ENCODE results near the gene GIMAP6.

The GIMAP6 gene

DNA sequence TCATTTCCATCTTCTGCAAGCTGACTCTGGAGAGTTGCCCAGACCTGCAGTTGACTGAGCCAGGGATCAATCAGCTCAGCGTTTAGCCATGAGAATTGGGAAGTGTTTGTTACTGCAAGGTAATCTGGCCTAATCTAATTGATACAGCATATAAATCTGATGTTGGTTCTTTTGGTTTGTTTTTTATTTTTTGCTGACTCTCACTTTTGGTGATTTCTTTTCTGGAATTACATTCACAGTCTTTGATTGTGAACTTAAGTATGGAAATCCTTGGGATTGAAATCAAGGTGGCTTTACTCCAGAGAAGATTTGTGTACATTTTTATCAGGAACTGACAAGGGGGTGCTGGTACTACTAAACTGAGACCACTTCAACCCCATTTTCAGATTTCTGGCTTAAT, 1.7 kb upstream of the GIMAP6 start:
- Histone ChIP-seq H3K4me1 (ENCODE audit: low read depth, poor library complexity, severe bottlenecking) (no peaks in the 10 kb centered on the region), H3K9ac (no peak overlapping the region), H4K20me1 (ENCODE audit: insufficient read depth) (no peaks in the 10 kb centered on the region), H3K27ac (no peak overlapping the region), H3K36me3 (ENCODE audit: insufficient read depth) (no peaks in the 10 kb centered on the region), H3K27me3 (ENCODE audit: insufficient read depth, low read depth) (no peaks in the 10 kb centered on the region), H3K4me3 (IDR thresholded peaks at IDR 0.05; ENCODE audit: insufficient read depth, low read depth, low read length) (no peak overlapping the region), H2AFZ (ENCODE audit: low read depth) (no peak overlapping the region), H3K79me2 (ENCODE audit: insufficient read depth, low read depth) (no peaks in the 10 kb centered on the region), H3K4me2 (no peak overlapping the region)
- TF ChIP-seq, protein P1, sequence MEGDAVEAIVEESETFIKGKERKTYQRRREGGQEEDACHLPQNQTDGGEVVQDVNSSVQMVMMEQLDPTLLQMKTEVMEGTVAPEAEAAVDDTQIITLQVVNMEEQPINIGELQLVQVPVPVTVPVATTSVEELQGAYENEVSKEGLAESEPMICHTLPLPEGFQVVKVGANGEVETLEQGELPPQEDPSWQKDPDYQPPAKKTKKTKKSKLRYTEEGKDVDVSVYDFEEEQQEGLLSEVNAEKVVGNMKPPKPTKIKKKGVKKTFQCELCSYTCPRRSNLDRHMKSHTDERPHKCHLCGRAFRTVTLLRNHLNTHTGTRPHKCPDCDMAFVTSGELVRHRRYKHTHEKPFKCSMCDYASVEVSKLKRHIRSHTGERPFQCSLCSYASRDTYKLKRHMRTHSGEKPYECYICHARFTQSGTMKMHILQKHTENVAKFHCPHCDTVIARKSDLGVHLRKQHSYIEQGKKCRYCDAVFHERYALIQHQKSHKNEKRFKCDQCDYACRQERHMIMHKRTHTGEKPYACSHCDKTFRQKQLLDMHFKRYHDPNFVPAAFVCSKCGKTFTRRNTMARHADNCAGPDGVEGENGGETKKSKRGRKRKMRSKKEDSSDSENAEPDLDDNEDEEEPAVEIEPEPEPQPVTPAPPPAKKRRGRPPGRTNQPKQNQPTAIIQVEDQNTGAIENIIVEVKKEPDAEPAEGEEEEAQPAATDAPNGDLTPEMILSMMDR (conservative IDR thresholded peaks at IDR 0.05; ENCODE audit: low read depth, low read length), result no peak

DNA sequence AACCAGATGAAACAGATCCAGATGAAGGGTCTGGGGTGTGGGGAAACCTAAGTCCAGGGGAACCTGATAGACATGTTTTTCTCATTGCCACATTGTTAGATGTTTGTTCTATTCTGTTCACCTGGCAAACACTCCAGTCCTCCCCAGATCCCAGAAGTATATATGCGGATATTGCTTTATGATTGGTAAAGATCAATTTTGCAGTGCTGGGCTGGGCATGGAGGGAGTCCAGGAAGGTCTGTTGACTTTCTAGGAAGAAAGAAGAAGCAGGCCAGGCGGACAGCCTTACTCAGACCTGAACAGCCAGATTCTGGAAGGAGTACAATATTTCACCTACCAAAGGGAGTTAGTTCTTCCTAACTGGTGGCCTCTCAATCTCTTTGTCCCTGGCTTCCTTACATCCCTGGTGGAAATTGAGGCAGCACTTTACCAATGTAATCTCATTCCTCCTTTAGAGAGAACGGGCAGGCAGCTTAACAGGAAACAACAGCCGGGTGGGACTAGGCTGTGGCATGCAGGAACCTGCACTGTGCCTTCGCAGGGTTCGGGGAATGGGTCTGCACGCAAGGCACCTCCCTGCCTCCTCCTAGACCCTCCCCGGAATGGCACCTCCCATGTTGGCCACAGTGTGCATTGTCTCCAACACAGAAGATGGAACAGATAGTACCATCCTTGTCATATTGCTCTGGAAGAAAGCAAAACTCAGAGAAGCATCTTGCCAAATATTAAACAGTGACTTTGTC, 930 bp downstream of the GIMAP6 start:
- H3K4me3 ChIP-seq (IDR thresholded peaks at IDR 0.05; ENCODE audit: insufficient read depth, low read depth, low read length), result no peak overlapping the region
- H4K20me1 ChIP-seq (ENCODE audit: insufficient read depth), result no peaks in the 10 kb centered on the region

DNA sequence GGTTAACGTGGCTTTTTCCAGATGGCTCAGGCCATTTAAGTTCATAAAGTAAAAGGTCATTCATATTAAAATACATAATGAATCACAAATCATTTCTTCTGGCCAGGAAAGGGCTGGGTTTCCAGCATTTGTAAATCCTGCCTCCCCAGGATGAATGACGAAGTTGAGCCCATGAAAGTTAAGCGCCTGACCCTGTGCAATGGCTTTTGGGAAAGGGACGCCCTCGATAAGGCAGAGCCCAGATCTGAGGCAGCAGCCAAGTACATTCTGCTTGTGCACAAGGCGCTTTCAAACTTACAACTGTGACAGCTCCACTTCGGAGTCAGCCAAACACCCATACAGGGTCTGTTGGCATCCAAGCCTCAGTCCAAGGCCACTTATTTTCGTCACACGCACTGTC, 2.8 kb downstream of the GIMAP6 start:
- Histone ChIP-seq H3K79me2 (ENCODE audit: insufficient read depth, low read depth) (no peaks in the 10 kb centered on the region), H3K4me3 (IDR thresholded peaks at IDR 0.05; ENCODE audit: insufficient read depth, low read depth, low read length) (no peak overlapping the region), H3K4me1 (ENCODE audit: low read depth, poor library complexity, severe bottlenecking) (no peaks in the 10 kb centered on the region), H3K27me3 (ENCODE audit: insufficient read depth, low read depth) (no peaks in the 10 kb centered on the region), H3K36me3 (ENCODE audit: insufficient read depth) (no peaks in the 10 kb centered on the region), H4K20me1 (ENCODE audit: insufficient read depth) (no peaks in the 10 kb centered on the region), H3K9ac (no peak overlapping the region), H3K4me2 (no peak overlapping the region), H2AFZ (ENCODE audit: low read depth) (no peak overlapping the region), H3K27ac (no peak overlapping the region)
- TF ChIP-seq, protein P1 (conservative IDR thresholded peaks at IDR 0.05; ENCODE audit: low read depth, low read length), result no peak

More for the DNA sequence above, 930 bp downstream of the GIMAP6 start:
- Histone ChIP-seq H3K27me3 (ENCODE audit: insufficient read depth, low read depth) (no peaks in the 10 kb centered on the region), H3K9ac (no peak overlapping the region), H3K36me3 (ENCODE audit: insufficient read depth) (no peaks in the 10 kb centered on the region), H3K4me2 (no peak overlapping the region), H3K27ac (no peak overlapping the region), H2AFZ (ENCODE audit: low read depth) (no peak overlapping the region), H3K4me1 (ENCODE audit: low read depth, poor library complexity, severe bottlenecking) (no peaks in the 10 kb centered on the region), H3K79me2 (ENCODE audit: insufficient read depth, low read depth) (no peaks in the 10 kb centered on the region)
- TF ChIP-seq, protein P1 (conservative IDR thresholded peaks at IDR 0.05; ENCODE audit: low read depth, low read length), result no peak

DNA sequence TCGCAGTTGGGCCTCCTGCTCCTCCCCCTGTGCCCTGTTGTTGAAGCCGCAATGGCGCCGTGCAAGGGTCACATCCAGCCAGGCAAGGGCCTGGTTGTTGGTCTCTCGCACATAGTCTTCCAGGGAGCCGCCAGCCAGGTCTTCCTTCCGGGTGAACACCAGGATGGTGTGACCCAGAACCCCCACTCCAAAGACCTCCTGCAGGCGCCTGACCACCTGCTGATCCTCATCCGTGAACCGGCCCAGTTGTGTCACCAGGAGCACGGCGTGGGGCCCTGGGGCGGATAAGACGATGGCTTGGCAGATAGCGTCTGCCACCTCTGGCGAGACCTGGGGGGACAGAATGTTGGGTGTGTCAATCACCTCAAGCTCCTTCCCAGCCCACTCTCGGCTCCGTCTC, 4.2 kb downstream of the GIMAP6 start:
- Histone ChIP-seq H4K20me1 (ENCODE audit: insufficient read depth) (no peaks in the 10 kb centered on the region), H3K4me3 (IDR thresholded peaks at IDR 0.05; ENCODE audit: insufficient read depth, low read depth, low read length) (no peak overlapping the region), H3K4me2 (no peak overlapping the region), H3K79me2 (ENCODE audit: insufficient read depth, low read depth) (no peaks in the 10 kb centered on the region), H3K27me3 (ENCODE audit: insufficient read depth, low read depth) (no peaks in the 10 kb centered on the region), H3K36me3 (ENCODE audit: insufficient read depth) (no peaks in the 10 kb centered on the region), H2AFZ (ENCODE audit: low read depth) (no peak overlapping the region), H3K9ac (no peak overlapping the region), H3K4me1 (ENCODE audit: low read depth, poor library complexity, severe bottlenecking) (no peaks in the 10 kb centered on the region), H3K27ac (no peak overlapping the region)
- TF ChIP-seq, protein P1 (conservative IDR thresholded peaks at IDR 0.05; ENCODE audit: low read depth, low read length), result no peak
